ENCODE results near the gene RIOK3.

GRCh38 chr18:23453680-23454058 lies 582 bp downstream of the RIOK3 start:
- TF ChIP-seq POLR2A (IDR thresholded peaks at IDR 0.05) (no peak), CTCF (IDR thresholded peaks at IDR 0.05) (no peak)

Measured in adrenal gland (tissue), 5 donors.